Gastroesophageal sphincter (tissue), 4 donors: ENCODE data around the gene KCNH4. TPM values are rescaled to one million over a fixed set of nuclear protein-coding genes. Genes with fewer than 3 reads are reported as not detected.

Source experiments
- ATAC-seq: fragments of 150-250 bp; one replicate; pipeline ENCODE4 v1.9.1; 2016; ENCODE audit warnings: mild to moderate bottlenecking, moderate library complexity
- H3K27ac ChIP-seq, 4 donors: fragments of 200-600 bp; sonication (generic) in 3 of 4; 1 replicate in 3 of 4; 2 replicates in 1 of 4; pipeline ENCODE4 v1.5.1; 2016 to 2019
- H3K27me3 ChIP-seq: fragments of 200-600 bp; sonication (generic); one replicate; pipeline ENCODE4 v1.5.1; 2019
- H3K36me3 ChIP-seq, 2 donors: fragments of 200-600 bp; sonication (generic); one replicate each; pipeline ENCODE4 v1.5.1; 2019; ENCODE audit warnings: control low read depth in 1 of 2
- H3K4me1 ChIP-seq, 3 donors: fragments of 200-600 bp; sonication (generic); 1 replicate in 2 of 3; 2 replicates in 1 of 3; pipeline ENCODE4 v1.5.1; 2016 to 2019; ENCODE audit warnings: control low read depth in 2 of 3
- H3K4me3 ChIP-seq, 2 donors: fragments of 200-600 bp; sonication (generic); one replicate each; pipeline ENCODE4 v1.5.1; 2019; ENCODE audit warnings: mild to moderate bottlenecking in 1 of 2, moderate library complexity in 1 of 2
- H3K9me3 ChIP-seq, 3 donors: fragments of 200-600 bp; sonication (generic); one replicate each; pipeline ENCODE4 v1.5.1; 2017 to 2019; ENCODE audit warnings: control low read depth in 2 of 3
- CTCF ChIP-seq, 4 experiments: fragments of 200-600 bp in 2 of 4; fragments of 450-650 bp in 2 of 4; sonication (generic) in 1 of 4; IDR thresholded peaks; one replicate each; pipeline ENCODE4 v1.5.1; 2017 to 2019; ENCODE audit warnings: antibody characterized with exemption in 4 of 4, mild to moderate bottlenecking in 2 of 4, moderate library complexity in 2 of 4
- EP300 ChIP-seq: sonication (generic); formaldehyde crosslinking; IDR thresholded peaks from one replicate; pipeline ENCODE4 v1.6.1; 2017; ENCODE audit warnings: antibody characterized with exemption, mild to moderate bottlenecking
- POLR2A ChIP-seq, 2 donors: fragments of 450-650 bp; IDR thresholded peaks; one replicate each; pipeline ENCODE4 v1.6.1; 2017; ENCODE audit warnings: antibody characterized with exemption in 2 of 2, mild to moderate bottlenecking in 2 of 2, moderate library complexity in 1 of 2
- POLR2AphosphoS5 ChIP-seq: sonication (generic); formaldehyde crosslinking; IDR thresholded peaks from one replicate; pipeline ENCODE4 v1.6.1; 2017; ENCODE audit warnings: antibody characterized with exemption
- WGBS, 2 donors: methylation state at CpG; one replicate each; pipeline ENCODE4 v1.1.5; 2018; ENCODE audit warnings: low coverage in 1 of 2; 5-methylcytosine and 5-hydroxymethylcytosine counted together
- total RNA-seq, 4 donors: library from RNA; depleted of rRNA; stranded (reverse); fragments of >200 nt; gene quantifications; one replicate each; pipeline ENCODE4 v1.1.0, GENCODE V29; 2016

KCNH4 gene
- total RNA-seq, 4 donors from 2014 or later = 0.16 to 0.27 (median 0.17) TPM; not detected in 1

- H3K4me3 ChIP-seq = no peak overlapping the region
- no peaks in the 10 kb centered on the region for H3K9me3 ChIP-seq
- WGBS, 2 donors = 90% methylated on average over 3 of the region's 8 CpGs; no CpG with 5 or more reads in 1 of the 2 donors
- peaks cover 0 to 61% (median 29%) of the 10 kb centered on the region in 3 donors for H3K4me1 ChIP-seq
- peaks cover 0 to 63% of the 10 kb centered on the region in 2 donors for H3K36me3 ChIP-seq
- TF ChIP-seq POLR2A (IDR thresholded peaks at IDR 0.05) (no peak), EP300 (no peak), CTCF (IDR thresholded peaks at IDR 0.05) (peak in 1 of 4 experiments; percentile 7)
- H3K27ac ChIP-seq = peak overlapping the region in 3 of 4 donors; percentile 49 to 81 (median 64)
- no peaks in the 10 kb centered on the region for H3K27me3 ChIP-seq
- ATAC-seq = peak; percentile 73
Observed at GRCh38 chr17:42129109-42129837, 51.7 kb downstream of the KCNH4 start.

GRCh38 chr17:42127414-42127813 lies 53.5 kb downstream of the KCNH4 start:
- peaks cover 0 to 50% (median 18%) of the 10 kb centered on the region in 3 donors for H3K4me1 ChIP-seq
- no peaks in the 10 kb centered on the region for H3K27me3 ChIP-seq
- TF ChIP-seq CTCF (IDR thresholded peaks at IDR 0.05) = no peak
- no peak for TF ChIP-seq POLR2A (IDR thresholded peaks at IDR 0.05)
- no peak for TF ChIP-seq POLR2AphosphoS5
- no peak for TF ChIP-seq EP300
- no peaks in the 10 kb centered on the region for H3K9me3 ChIP-seq
- ATAC-seq = no peak
- peaks cover 0 to 63% of the 10 kb centered on the region in 2 donors for H3K36me3 ChIP-seq
- H3K4me3 ChIP-seq = no peak overlapping the region
- WGBS, 2 donors = 79 to 96% methylated on average over 2 to 6 of the region's 6 CpGs
- no peak overlapping the region for H3K27ac ChIP-seq

- TF ChIP-seq POLR2A (IDR thresholded peaks at IDR 0.05) (no peak), POLR2AphosphoS5 (no peak), EP300 (no peak), CTCF (IDR thresholded peaks at IDR 0.05) (no peak)
- Histone ChIP-seq H3K9me3 (no peaks in the 10 kb centered on the region), H3K36me3 (peaks cover 0 to 63% of the 10 kb centered on the region in 2 donors), H3K4me1 (peaks cover 0 to 50% (median 18%) of the 10 kb centered on the region in 3 donors), H3K27ac (no peak overlapping the region), H3K27me3 (no peaks in the 10 kb centered on the region), H3K4me3 (no peak overlapping the region)
- 63 to 81% methylated on average over 1 to 3 of the region's 3 CpGs for WGBS, 2 donors
- no peak for ATAC-seq
Observed at GRCh38 chr17:42126836-42127235, 54.1 kb downstream of the KCNH4 start.

GRCh38 chr17:42125565-42125964 lies 55.4 kb downstream of the KCNH4 start:
- H3K27ac ChIP-seq = no peak overlapping the region
- no peaks in the 10 kb centered on the region for H3K27me3 ChIP-seq
- H3K4me1 ChIP-seq = peaks cover 0 to 50% (median 18%) of the 10 kb centered on the region in 3 donors
- no peak for ATAC-seq
- no peak overlapping the region for H3K4me3 ChIP-seq
- H3K36me3 ChIP-seq = peaks cover 0 to 58% of the 10 kb centered on the region in 2 donors
- 63 to 80% methylated on average over 2 to 8 of the region's 12 CpGs for WGBS, 2 donors
- no peaks in the 10 kb centered on the region for H3K9me3 ChIP-seq
- TF ChIP-seq POLR2AphosphoS5 = no peak
- no peak for TF ChIP-seq CTCF (IDR thresholded peaks at IDR 0.05)
- TF ChIP-seq POLR2A (IDR thresholded peaks at IDR 0.05) = no peak
- no peak for TF ChIP-seq EP300

GRCh38 chr17:42124256-42124655 lies 56.7 kb downstream of the KCNH4 start:
- no peaks in the 10 kb centered on the region for H3K27me3 ChIP-seq
- H3K27ac ChIP-seq = no peak overlapping the region
- peaks cover 0 to 47% of the 10 kb centered on the region in 2 donors for H3K36me3 ChIP-seq
- peaks cover 0 to 49% (median 11%) of the 10 kb centered on the region in 3 donors for H3K4me1 ChIP-seq
- H3K4me3 ChIP-seq = no peak overlapping the region
- ATAC-seq = no peak
- TF ChIP-seq POLR2A (IDR thresholded peaks at IDR 0.05) = no peak
- no peak for TF ChIP-seq EP300
- no peak for TF ChIP-seq CTCF (IDR thresholded peaks at IDR 0.05)
- TF ChIP-seq POLR2AphosphoS5 = no peak
- WGBS, 2 donors = 60 to 100% methylated on average over 1 of the region's 3 CpGs
- no peaks in the 10 kb centered on the region for H3K9me3 ChIP-seq
